Subcutaneous abdominal adipose tissue (tissue), 5 donors: ENCODE data around the gene FZD7.

ENCODE experiments used
- H3K27ac ChIP-seq: one replicate; pipeline ENCODE4 v1.7.0; 2013; ENCODE audit warnings: low read depth, mild to moderate bottlenecking, inconsistent platforms, low read length, moderate library complexity
- H3K27me3 ChIP-seq, 5 donors: one replicate each; pipeline ENCODE4 v1.7.0; 2013; ENCODE audit warnings: low read length in 5 of 5, inconsistent platforms in 1 of 5; ENCODE audit not compliant: control insufficient read depth in 5 of 5, insufficient read depth in 4 of 5
- H3K36me3 ChIP-seq, 5 donors: one replicate each; pipeline ENCODE4 v1.7.0; 2013; ENCODE audit warnings: low read length in 5 of 5; ENCODE audit not compliant: control insufficient read depth in 5 of 5, insufficient read depth in 5 of 5
- H3K4me1 ChIP-seq, 5 donors: one replicate each; pipeline ENCODE4 v1.7.0; 2013; ENCODE audit warnings: low read length in 5 of 5, mild to moderate bottlenecking in 3 of 5, moderate library complexity in 1 of 5; ENCODE audit not compliant: control insufficient read depth in 5 of 5, insufficient read depth in 5 of 5
- H3K4me3 ChIP-seq, 5 donors: one replicate each; pipeline ENCODE4 v1.7.0; 2013; ENCODE audit warnings: low read length in 5 of 5, low read depth in 1 of 5
- H3K9ac ChIP-seq, 5 donors: one replicate each; pipeline ENCODE4 v1.7.0; 2013; ENCODE audit warnings: low read length in 5 of 5, mild to moderate bottlenecking in 4 of 5, moderate library complexity in 3 of 5
- H3K9me3 ChIP-seq, 5 donors: one replicate each; pipeline ENCODE4 v1.7.0; 2013; ENCODE audit warnings: low read length in 5 of 5; ENCODE audit not compliant: control insufficient read depth in 5 of 5
- donor health status: healthy.
- donor health status: healthy.
- donor health status: healthy.
- donor health status: healthy.
- donor health status: healthy.

The FZD7 gene

GRCh38 chr2:202061695-202062094 is 28.0 kb downstream of the FZD7 start:
- H3K4me1 ChIP-seq, result peaks cover 0 to 4% (median 0%) of the 10 kb centered on the region in 5 donors
- no peaks in the 10 kb centered on the region for H3K9me3 ChIP-seq
- H3K27ac ChIP-seq, result no peak overlapping the region
- no peak overlapping the region for H3K9ac ChIP-seq
- H3K27me3 ChIP-seq, result no peaks in the 10 kb centered on the region
- no peak overlapping the region for H3K4me3 ChIP-seq
- no peaks in the 10 kb centered on the region for H3K36me3 ChIP-seq

GRCh38 chr2:202064171-202064880 is 30.7 kb downstream of the FZD7 start:
- no peaks in the 10 kb centered on the region for H3K9me3 ChIP-seq
- H3K4me1 ChIP-seq, result peaks cover 0 to 4% (median 0%) of the 10 kb centered on the region in 5 donors
- no peaks in the 10 kb centered on the region for H3K36me3 ChIP-seq
- H3K9ac ChIP-seq, result no peak overlapping the region
- H3K27ac ChIP-seq, result no peak overlapping the region
- no peak overlapping the region for H3K4me3 ChIP-seq
- H3K27me3 ChIP-seq, result no peaks in the 10 kb centered on the region

- Histone ChIP-seq H3K4me3 (no peak overlapping the region), H3K9ac (no peak overlapping the region), H3K4me1 (peaks cover 0 to 4% (median 0%) of the 10 kb centered on the region in 5 donors), H3K9me3 (no peaks in the 10 kb centered on the region), H3K27me3 (no peaks in the 10 kb centered on the region), H3K36me3 (no peaks in the 10 kb centered on the region), H3K27ac (no peak overlapping the region)
Measured at GRCh38 chr2:202064881-202065230, 31.2 kb downstream of the FZD7 start.

GRCh38 chr2:202065876-202066275 is 32.2 kb downstream of the FZD7 start:
- no peaks in the 10 kb centered on the region for H3K36me3 ChIP-seq
- H3K4me1 ChIP-seq, result peaks cover 0 to 4% (median 0%) of the 10 kb centered on the region in 5 donors
- H3K9ac ChIP-seq, result no peak overlapping the region
- H3K9me3 ChIP-seq, result no peaks in the 10 kb centered on the region
- no peaks in the 10 kb centered on the region for H3K27me3 ChIP-seq
- no peak overlapping the region for H3K27ac ChIP-seq
- H3K4me3 ChIP-seq, result no peak overlapping the region

GRCh38 chr2:202066875-202067274 is 33.2 kb downstream of the FZD7 start:
- no peak overlapping the region for H3K9ac ChIP-seq
- H3K9me3 ChIP-seq, result no peaks in the 10 kb centered on the region
- H3K27ac ChIP-seq, result no peak overlapping the region
- H3K4me1 ChIP-seq, result peaks cover 0 to 4% (median 0%) of the 10 kb centered on the region in 5 donors
- no peak overlapping the region for H3K4me3 ChIP-seq
- no peaks in the 10 kb centered on the region for H3K27me3 ChIP-seq
- H3K36me3 ChIP-seq, result no peaks in the 10 kb centered on the region

GRCh38 chr2:202067589-202067988 is 33.9 kb downstream of the FZD7 start:
- no peak overlapping the region for H3K4me3 ChIP-seq
- no peaks in the 10 kb centered on the region for H3K9me3 ChIP-seq
- H3K4me1 ChIP-seq, result peaks cover 0 to 4% (median 0%) of the 10 kb centered on the region in 5 donors
- H3K27me3 ChIP-seq, result no peaks in the 10 kb centered on the region
- H3K27ac ChIP-seq, result no peak overlapping the region
- H3K36me3 ChIP-seq, result no peaks in the 10 kb centered on the region
- no peak overlapping the region for H3K9ac ChIP-seq

- Histone ChIP-seq H3K4me1 (peaks cover 0 to 2% (median 0%) of the 10 kb centered on the region in 5 donors), H3K9me3 (no peaks in the 10 kb centered on the region), H3K4me3 (no peak overlapping the region), H3K36me3 (no peaks in the 10 kb centered on the region), H3K27ac (no peak overlapping the region), H3K9ac (no peak overlapping the region), H3K27me3 (no peaks in the 10 kb centered on the region)
Measured at GRCh38 chr2:202069170-202070067, 35.8 kb downstream of the FZD7 start.

GRCh38 chr2:202071107-202071506 is 37.5 kb downstream of the FZD7 start:
- Histone ChIP-seq H3K4me3 (no peak overlapping the region), H3K9me3 (no peaks in the 10 kb centered on the region), H3K9ac (no peak overlapping the region), H3K27ac (no peak overlapping the region), H3K36me3 (no peaks in the 10 kb centered on the region), H3K4me1 (no peaks in the 10 kb centered on the region), H3K27me3 (no peaks in the 10 kb centered on the region)

- Histone ChIP-seq H3K27me3 (no peaks in the 10 kb centered on the region), H3K9me3 (no peaks in the 10 kb centered on the region), H3K4me1 (no peaks in the 10 kb centered on the region), H3K4me3 (no peak overlapping the region), H3K36me3 (no peaks in the 10 kb centered on the region), H3K27ac (no peak overlapping the region), H3K9ac (no peak overlapping the region)
Measured at GRCh38 chr2:202072226-202072625, 38.6 kb downstream of the FZD7 start.

- Histone ChIP-seq H3K27me3 (no peaks in the 10 kb centered on the region), H3K4me1 (no peaks in the 10 kb centered on the region), H3K36me3 (no peaks in the 10 kb centered on the region), H3K27ac (no peak within 1 kb of the TSS), H3K9me3 (no peaks in the 10 kb centered on the region), H3K9ac (no peak within 1 kb of the TSS), H3K4me3 (no peak within 1 kb of the TSS)
Measured at GRCh38 chr2:202072737-202073401, 39.2 kb downstream of the FZD7 start, which contains the start of gene KIAA2012. Gene KIAA2012 (plus strand): TSS chr2:202073255. CDS start chr2:202073628, 373 bp downstream.
